NCI-H345 treated with DMSO at 0.1 percent for 48 hours (cell line): ENCODE measurements around the gene GFY.

ENCODE experiments used
- DNase-seq: peaks from one replicate; lab custom pipeline; 2025; ENCODE audit not compliant: unreplicated experiment; lab: John Stamatoyannopoulos, UW

The GFY gene

DNA sequence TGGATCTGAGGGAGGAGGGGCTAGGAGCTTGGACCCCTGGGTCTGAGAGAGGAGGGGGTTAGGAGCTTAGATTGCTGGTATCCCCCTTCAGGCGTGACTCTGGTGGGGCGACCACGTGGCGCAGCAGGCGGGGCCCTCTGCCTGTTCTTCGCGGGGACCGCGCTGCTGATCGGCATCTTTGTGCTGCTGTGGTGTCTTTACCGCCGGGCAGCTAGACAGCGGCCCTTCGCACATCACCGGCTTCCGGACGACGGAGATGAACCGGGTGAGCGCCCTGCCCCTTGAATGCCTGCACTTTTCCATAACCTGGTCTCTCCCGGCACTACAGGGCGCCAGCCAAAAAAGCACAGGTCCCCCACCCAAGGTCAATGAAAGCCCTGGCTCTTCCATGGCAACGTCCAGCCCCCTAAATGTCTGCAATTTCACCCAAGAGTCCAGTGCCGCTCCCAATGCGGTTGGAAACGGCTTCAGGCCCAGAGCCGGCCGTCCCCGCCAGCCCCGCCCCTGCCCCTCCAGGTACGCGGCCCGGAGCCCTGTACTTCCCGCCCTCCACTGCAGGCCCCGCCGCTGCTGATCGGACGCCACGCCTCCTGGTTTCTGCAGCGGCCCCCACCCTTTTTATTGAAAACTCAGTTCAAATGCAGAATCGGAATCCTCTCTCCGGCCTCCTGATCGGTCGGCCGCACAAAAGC, 2.8 kb downstream of the GFY start:
- DNase-seq, result no peak

DNA sequence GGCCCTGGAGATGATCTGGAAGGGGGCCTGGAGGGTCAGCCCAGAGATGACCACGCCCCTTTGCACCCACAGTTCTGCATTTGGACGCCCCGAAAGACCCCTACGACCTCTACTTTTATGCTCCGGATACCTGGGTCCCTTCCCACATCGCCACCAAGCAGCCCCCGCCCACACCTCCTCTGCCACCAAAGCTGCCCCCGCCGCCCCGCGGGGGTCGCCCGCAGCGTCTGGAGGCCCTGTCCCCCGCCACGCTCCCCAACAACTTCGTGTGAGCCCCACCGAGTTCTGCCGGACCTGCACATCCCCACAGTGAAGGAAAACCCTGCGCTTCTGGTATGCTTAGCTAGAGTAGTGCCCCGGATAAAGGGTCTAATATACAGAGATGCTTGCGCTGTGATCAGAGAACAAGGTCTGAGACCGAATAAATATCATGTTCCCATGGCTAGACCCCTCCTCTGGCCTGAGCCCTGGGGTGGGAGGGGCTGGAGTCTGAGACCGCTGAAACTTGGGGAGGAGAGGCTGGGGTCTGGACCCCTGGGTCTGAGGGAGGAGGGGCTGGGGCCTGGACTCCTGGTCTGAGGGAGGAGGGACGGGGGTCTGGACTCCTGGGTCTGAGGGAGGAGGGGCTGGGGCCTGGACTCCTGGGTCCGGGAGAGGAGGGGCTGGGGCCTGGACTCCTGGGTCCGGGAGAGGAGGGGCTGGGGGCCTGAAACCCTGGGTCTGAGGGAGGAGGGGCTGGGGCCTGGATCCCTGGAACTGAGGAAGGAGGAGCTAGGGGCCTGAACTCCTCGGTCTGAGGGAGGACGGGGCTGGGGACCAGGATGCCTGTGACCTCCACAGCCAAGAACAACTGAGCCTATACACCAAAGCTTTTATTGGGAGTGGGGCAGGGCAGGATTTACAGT, 3.6 kb downstream of the GFY start:
- DNase-seq, result no peak

DNA sequence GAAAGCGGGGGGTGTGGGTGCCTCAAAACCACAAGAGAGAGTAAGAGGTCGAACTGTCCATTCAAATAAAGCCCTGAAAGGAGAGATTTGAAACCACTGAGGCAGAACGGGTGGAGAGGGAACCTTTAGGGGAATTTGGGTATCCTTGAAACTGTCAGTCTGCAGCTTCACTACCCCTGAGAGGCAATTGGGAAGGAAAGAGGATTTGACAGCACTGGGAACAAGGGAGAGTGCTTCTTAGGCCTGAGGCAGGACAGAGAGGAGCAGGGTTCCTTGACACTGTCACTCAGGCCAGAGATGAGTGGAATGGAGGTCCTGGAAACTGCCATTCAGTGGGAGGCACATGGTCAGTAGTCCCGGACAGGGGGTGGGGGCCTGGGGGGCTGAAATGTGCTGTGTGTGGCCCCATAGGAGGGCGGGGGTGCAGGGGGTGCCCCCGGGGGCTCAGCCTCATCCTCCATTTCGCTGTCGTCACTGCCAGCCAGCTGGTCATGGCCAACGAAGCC, 5.0 kb downstream of the GFY start:
- no peak for DNase-seq

DNA sequence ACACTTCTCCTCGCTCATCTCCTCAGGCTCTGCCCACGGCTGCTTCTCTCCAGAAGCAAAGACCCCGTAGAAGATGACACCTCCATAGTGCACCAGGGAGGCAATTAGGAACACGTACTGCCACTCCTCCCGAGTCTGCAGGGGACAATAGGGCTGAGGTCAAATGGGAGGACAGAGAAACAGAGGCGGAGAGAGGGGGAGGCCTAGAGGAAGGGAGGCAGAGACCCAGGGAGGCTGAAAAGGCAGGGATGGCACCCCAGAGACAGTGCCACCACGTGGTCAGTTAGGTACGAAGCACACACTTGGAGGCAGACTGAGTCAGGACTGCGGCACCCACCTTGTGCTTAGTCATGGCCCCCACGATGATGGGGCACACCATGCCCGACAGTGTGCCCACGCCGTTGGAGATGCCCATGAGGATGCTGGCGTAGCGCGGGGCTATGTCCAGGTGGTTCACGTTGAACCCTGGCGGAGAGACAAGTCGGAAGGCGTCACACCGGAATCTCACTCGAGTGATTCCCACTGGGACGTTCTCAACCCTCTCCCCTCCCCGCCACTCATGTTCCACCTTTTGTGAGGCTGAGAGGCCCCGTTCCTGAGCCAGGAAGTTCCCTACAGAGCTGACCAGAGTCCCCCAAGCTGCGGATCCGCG, 5.6 kb downstream of the GFY start:
- no peak for DNase-seq

DNA sequence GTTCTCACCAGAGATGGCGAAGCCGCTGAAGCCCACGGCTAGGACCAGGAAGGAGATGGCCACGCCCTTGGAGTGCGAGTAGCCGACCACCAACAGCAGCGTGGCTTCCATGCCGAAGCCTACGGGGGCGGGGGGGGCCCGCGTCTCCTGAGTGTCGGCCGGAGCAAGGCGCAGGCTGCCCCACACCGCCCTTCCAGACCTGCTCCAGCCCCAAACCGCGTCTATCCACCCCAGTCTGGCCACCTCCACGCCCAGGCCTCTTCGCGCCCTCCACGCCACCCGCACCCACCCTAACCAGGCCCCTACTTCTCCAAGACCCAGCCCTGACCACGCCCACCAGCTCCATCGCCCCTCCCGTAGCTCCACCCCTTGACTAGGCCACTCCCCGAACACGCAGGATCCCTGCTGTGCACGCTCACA, 6.2 kb downstream of the GFY start:
- no peak for DNase-seq

DNA sequence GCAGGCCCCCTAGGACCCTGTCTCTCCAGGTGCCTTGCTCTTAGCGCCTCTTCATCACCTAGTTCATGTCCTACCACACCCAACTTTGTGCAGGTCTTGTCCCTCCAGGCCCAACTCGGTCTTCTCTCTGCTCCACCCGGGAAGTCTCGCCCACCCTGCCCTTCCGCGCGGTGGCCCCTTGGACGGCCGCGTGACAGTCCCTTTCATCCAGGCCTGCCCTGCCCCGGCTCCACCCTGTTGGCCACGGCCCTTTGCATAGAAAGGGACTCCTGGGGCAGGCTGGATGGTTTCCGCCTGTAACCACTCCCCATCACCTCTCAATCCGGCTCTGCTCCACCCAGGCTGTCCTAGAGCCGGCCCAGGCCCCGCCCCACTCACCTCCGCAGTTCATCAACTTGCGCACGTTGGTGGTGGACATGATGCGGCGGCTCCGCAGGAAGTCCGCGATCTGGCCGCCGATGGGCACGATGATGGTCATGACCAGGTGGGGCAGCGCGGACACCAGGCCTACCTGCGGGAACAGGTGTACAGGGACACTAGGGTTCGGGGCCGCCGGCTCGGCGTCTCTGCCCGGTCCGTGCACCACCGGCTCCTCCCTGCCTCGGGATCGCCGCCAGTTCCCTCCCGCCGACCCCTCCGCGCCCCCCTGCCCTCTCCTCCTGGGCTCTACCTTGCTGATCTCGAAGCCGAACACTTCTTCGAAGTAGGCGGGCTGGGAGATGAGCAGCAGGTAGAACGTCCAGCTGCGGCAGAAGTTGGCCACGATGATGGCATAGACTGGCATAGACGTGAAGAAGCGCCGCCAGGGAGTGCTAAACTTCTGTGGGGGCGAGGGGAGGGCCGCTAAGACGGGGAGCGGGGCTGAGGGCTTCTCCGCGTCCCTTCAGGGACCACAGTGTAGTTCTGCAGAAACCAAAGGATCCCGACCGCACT, 7.2 kb downstream of the GFY start:
- DNase-seq, result no peak

DNA sequence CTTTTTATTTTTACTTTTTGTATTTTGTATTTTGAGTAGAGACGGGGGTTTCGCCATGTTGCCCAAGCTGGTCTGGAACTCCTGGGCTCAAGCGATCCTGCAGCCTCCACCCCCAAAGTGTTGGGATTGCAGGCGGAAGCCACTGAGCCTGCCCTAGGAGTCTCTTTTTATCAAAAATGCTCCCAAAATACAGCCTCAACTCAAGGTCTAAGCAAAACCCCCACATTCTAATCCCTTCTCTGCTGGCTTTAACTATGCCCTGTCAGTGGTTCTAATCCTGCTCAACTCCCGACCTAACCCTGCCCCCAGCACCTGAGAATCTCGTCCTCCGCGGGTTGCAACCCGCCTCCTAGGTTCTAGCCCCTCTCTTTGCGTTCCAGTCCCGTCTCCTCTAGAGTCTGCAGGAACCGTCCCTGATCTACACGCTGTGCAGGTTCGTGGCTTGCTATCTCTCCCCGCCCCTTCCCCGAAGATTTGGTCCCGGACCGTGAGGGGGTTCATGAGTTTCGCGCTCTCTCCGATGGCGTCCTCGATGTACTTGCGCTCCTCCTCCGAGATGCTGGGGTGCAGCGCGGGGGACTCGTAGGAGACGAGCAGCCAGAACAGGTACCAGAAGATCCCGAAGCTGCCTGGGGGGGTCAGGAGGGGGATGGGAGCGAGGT, 8.2 kb downstream of the GFY start:
- no peak for DNase-seq

DNA sequence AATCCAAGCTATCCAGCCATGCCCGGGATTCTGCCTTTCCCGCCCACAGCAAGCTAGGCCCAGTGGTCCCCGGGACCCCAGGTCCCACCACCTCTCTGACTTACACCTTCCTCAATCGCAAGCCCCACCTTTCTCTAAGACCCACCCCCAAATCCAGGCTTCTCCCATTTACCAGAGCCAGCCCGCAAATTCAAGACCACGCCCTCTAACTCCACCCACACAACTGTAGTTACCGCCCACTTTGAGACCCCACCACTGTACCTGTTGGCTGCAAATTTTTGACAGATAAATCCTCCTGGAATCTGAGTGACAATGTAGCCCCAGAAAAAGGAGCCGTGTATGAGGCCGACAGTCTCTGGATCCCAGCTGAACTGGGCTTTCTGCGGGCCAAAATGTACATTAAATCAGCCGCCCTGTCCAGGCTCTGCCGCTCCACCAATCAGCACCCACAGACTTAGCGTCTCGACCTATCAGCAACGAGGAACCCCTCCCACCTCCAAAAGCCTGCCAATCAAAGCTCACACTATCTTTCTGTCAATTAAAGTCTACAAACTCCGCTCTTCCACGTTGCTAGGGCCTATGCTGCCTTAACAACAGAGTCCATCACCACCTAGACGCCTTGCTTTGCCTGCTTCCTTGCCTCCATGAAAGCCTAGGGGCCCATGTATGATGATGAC, 9.9 kb downstream of the GFY start:
- no peak for DNase-seq

DNA sequence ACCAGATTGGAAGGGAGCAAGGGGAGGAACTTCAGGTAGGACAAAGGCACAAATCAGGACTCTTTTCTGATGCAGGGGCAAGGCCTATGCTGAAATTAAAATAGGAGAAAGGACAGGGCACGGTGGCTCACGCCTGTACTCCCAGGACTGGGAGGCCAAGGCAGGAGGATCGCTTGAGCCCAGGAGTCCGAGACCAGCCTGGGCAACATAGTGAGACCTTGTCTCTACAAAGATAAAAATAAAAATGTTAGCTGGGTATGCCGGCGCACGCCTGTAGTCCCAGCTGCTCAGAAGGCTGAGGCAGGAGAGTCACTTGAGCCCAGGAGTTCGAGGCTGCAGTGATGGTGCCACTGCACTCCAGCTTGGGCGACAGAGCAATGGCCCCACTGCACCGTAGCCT, 10.5 kb downstream of the GFY start:
- no peak for DNase-seq

DNA sequence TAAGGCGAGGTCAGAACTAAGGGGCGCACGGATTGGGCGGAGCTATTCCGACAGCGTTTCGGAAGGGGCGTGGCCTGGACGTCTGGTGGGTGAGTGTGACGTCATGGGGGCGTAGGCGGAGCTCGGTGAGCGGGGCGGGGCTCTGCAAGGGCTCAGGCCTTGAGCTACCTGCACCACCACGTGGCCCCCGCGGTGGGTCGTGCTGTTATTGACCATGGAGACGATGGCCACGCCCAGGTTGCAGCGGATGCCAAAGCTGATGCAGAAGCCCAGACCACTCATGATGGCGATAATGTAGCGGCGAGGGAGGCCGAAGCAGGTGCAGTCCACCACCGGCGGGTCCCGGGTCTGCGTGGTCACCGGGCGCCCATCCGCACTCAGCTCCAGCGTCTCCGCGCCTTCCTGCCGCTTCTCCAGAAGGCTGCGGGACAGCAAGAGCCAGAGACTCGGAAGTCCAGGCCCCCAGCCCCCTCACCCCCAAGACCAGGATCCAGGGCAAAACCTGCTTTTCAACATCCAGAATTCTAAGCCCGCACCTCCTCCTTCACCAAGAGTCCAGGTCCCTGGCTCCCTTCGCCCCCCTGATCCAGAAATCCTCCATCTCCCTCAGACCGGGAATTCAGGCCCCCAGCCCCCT, 11.3 kb downstream of the GFY start:
- DNase-seq, result no peak

DNA sequence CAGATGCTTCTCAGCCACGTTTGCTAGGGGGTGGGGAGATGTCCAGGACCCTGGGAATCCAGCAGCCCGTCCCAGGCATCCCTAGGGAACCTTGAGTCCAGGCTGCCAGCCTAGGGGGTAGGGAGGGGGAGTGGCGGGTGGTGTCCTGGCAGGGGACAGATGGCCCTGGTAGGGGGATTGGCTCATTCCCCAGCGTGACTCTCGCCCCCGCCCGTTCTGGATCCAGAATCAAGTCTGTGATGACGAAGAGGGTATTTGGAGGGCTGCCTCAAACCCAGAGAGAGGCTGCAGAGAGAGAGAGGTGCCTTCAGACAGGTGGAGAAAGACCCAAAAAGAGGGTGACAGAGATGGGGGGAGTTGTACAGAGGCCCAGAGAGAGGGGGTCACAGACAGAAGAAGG, 12.0 kb downstream of the GFY start:
- no peak for DNase-seq

DNA sequence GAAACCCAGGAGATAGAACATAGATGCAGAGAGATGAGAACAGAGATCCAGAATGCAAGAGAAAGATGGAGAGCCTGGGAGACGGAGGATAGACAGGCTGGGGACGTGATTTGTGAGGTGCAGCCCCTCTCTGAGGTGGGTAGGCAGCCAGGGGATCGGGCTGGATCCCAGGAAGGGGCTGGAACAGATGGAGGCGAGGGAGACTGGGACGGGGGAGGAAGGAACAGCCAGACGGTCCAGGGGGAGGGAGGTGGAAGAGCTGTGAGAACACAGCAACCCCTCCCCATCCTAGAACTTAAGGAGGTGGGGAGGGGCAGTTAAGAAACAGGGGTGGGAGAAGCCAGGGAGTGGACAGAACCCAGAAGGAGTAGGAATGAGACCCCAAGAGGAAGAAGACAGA, 13.1 kb downstream of the GFY start:
- no peak for DNase-seq

DNA sequence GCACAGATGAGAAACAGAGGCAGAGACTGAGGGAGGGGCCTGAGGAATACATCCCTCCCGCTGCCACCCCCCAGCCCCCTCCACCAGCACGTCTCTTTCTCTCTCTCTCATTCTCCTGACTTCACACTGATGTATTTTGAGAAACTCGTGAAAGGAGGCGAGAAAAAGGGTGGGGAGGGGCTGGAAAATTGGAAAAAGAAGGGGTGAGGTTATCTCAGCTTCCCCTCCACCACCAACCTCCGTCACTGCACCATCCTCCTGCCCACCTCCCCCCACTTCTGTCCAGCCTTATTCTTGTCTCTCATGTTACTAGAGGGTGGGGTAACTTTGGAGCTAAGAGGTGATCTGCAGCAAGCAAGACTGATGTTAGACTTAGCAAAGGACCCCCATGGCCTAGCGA, 14.6 kb downstream of the GFY start:
- no peak for DNase-seq

DNA sequence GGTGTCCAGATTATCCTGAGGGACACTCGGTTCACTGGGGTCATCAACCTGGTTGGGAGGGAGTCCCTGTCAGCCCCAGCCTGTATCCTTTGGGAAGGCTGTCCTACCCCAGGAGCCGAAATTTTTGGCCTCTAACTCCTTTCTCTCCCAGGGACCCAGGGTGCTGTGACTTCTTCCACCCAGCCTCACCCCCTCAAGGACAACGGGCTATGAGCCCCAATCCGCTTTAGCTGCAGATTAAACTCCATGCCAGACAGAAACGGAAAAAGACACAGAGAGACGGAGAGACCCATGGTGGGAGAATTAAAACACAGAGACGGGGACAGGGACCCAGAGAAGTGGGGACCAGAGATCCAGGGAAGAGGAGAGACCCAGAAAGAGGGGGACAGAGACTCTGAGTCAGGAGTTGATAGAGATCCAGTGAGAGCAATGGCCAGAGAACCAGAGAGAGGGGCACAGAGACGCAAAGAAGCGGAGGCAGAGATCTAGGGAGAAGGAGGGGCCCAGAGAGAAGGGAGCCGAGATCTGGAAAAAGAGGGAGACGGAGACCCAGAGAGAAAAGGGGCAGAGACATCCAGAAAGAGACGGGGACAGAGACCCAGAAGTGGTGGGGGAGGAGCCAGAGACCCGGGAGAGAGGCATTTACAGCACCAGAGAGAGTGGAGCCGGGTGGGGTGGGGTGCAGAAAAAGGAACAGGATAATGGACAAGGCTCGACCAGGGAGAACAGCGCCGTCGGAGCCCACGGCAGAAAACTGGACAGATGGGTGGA, 15.4 kb downstream of the GFY start:
- DNase-seq, result no peak

DNA sequence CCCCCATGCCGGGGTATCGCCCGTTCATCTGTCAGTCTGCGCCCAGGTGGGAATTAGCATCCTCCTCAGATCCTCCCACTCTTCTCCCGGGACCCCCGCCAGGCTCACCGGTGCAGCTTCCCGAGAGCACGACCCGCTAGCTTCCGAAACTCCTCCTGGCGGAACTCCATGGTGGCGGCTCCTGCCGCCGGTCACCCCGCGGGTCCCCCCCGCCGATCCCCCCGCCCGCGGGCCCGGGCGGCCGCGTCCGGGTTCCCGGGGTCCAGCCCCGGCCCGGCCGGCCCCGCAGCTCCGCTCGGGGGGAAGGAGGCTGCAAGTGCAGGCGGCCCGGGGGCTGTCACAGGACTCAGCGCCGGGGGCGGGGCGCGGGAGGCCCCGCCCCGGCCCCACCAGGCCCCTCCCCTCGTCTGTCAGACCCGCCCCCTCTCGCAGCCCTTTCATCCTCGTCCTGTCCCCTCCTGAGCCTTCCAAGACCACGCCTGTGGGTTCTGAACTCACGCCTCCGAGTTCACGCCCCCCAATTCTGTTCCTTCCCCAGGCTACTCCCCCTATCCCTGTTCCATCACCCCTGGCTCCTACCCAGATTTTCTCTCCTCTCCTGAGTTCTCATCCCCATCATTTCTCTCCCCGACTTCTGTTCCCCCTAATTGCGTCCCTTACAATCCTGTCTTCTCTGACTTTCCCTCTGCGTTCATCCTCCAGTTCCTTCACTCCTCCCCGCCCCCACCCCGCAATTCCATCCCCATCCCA, 16.2 kb downstream of the GFY start, which contains the start of gene SLC17A7:
TSS of gene SLC17A7 (minus strand) at position 318 of the 750 bp plus-strand sequence. CDS start at position 170, 148 bp downstream.
- DNase-seq, result peak; percentile 35

DNA sequence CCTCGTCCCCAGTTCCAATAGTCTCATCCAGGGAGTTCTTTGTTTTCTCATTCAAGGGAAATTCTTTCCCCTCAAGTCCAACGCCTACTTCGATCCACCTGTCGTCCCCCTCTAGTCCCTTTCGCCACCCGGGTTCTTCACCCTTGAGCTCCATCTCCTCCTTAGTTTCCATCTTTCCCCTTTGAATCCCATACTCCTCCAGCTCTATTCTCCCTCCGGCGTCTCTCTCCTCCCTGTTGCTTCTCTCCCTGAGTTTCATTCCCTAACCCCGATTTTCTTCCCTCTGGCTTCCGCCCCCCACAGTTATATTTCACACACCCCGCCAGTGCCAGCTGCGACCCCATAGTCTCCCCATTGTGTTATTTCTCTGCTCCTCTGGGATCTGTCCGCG, 16.8 kb downstream of the GFY start:
- DNase-seq, result no peak

DNA sequence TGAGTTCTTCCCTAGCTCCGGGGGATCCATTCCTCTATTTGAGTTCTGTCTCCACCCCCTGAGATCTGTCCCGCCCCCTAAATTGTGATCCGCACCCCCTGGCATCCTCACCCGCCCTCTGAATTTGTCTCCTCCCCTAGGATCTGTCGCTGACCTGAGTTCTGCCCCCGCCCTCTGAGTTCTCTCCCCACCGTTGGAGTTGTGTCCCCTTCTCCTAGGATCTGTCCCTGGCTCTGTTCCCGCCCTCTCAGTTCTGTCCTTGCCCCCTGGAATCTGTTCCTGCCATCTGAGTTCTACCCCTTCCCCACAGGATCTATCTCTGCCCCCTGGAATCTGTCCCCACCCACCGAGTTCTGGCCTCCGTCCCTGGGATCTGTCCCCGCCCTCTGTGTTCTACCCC, 17.2 kb downstream of the GFY start:
- peak; percentile 45 for DNase-seq
